GM21619 (cell line): Measurements from ENCODE around the gene ZNF367.

ENCODE experiments used
- ATAC-seq: cut with Tn5 transposase; IDR thresholded peaks from one replicate; pipeline ENCODE4 v1.9.1; 2021; ENCODE audit not compliant: unreplicated experiment

ZNF367 gene

GRCh38 chr9:96418083-96418919 lies at the start of gene ZNF367:
TSS of gene ZNF367 (minus strand) at chr9:96418370. CDS start at chr9:96418032, 338 bp downstream.
- peak; percentile 53 for ATAC-seq

GRCh38 chr9:96467784-96468183 lies 49.6 kb upstream of the ZNF367 start:
- ATAC-seq: no peak

GRCh38 chr9:96464426-96464825 lies 46.3 kb upstream of the ZNF367 start:
- no peak for ATAC-seq

DNA sequence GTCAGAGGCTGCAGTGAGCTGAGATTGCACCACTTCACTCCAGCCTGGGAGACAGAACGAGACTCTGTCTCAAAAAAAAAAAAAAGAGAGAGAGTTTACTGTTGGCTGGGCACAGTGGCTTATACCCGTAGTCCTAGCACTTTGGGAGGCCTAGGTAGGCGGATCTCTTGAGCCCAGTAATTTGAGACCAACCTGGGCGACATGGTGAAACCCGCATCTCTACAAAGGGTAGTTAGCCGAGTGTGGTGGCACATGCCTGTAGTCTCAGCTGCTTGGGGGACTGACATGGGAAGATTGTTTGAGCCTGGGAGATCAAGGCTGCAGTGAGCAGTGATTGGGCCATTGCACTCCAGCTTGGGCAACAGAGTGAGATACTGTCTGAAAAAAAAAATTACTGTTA lies 44.4 kb upstream of the ZNF367 start:
- no peak for ATAC-seq

GRCh38 chr9:96461336-96461735 lies 43.2 kb upstream of the ZNF367 start:
- ATAC-seq: no peak

GRCh38 chr9:96460882-96461281 lies 42.7 kb upstream of the ZNF367 start:
- no peak for ATAC-seq

GRCh38 chr9:96460470-96460869 lies 42.3 kb upstream of the ZNF367 start:
- no peak for ATAC-seq

GRCh38 chr9:96459268-96460007 lies 41.3 kb upstream of the ZNF367 start:
- ATAC-seq: no peak

- ATAC-seq: no peak
Observed at GRCh38 chr9:96458226-96458625, 40.1 kb upstream of the ZNF367 start.

DNA sequence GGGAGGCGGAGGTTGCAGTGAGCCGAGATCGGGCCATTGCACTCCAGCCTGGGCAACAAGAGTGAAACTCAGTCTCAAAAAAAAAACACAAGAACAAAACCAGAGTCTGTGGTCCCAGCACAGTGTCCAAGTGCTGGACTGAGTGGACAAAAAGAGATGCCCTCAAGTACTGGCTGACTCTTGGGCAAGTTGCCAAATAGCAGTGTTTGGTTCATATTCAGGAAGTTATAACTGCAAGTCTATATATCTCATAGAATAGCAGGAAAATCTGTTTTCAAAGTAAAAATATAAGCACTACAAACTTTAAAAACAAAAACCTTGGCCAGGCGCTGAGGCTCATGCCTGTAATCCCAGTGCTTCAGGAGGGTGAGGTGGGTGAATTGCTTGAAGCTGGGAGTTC lies 39.1 kb upstream of the ZNF367 start:
- no peak for ATAC-seq

- ATAC-seq: no peak
Observed at GRCh38 chr9:96453625-96454024, 35.5 kb upstream of the ZNF367 start.

DNA sequence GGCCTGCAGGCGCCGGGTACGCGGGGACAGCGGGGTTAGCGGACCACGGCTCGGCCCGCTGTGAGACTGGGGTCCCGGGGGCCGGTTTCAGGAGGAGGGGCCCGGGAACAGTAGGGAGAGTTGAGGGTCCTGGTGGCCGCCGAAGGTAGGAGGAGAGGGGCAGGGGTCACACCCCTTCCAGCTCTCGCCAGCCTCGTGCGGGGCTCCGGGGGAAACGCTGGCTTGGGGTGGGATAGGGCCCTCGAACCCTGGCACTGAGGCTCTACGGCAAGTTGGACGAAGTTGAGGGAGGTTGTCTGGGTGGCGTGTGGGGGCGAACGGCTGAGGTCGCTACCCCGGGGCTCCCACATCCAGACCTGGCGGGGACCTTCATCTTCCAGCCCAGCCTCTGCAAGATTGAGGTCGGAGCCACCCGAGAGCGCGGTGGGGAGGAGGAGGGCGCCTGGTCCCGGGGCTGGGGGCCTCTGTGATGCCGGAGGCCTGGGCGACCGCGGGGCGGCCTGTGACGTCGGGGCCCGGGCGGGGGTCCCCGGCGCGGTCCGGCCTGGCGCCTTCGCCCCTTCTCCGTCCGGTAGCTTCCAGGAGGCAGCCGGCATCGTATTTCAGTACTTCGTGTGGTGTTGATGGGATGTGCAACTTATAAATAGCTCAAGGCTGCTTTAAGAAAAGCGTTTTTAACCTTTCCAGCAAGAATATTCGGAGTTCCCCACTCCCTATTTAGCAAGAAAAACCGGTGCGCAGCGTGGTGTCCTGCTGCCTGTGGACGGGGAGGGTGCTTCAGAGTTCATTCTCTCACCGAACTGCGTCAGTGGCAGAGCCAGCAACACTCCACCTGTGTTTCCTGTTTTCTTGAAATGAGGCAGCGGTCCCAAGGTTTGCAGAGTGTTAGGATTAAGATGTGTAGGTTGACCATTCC lies 32.7 kb upstream of the ZNF367 start:
- ATAC-seq: no peak

DNA sequence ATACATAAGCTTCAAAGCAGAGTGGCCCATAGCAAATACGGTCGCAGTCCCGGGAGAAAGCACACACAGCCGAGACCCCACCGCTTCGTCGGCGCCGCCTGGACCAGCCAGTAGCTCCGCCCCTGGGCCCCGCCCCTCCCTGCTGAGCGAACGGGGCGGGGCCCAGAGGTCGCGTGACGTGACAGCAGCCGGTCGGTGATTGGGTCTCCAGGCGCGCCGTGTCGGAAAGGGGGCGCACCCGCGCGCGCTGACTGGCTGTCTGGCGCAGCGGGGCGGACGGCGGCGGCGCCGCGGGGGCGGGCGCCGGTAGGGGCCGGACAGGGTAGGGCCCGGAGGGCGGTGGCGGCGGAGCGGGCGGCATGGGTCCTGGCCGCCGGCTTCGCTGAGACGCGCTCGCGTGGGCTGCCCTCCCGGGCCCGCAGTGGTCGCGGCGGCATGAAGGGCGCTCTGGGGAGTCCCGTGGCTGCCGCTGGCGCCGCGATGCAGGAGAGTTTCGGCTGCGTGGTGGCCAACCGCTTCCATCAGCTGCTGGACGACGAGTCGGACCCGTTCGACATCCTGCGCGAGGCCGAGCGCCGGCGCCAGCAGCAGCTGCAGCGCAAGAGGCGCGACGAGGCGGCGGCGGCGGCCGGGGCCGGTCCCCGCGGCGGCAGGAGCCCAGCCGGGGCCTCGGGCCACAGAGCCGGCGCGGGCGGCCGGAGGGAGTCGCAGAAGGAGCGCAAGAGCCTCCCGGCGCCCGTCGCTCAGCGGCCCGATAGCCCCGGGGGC lies 31.9 kb upstream of the ZNF367 start, which contains the start of gene HABP4:
Gene HABP4, plus strand, starts transcription at position 325 of the 768 bp plus-strand sequence. Its CDS starts 111 bp downstream, at position 436.
- peak; percentile 90 for ATAC-seq

DNA sequence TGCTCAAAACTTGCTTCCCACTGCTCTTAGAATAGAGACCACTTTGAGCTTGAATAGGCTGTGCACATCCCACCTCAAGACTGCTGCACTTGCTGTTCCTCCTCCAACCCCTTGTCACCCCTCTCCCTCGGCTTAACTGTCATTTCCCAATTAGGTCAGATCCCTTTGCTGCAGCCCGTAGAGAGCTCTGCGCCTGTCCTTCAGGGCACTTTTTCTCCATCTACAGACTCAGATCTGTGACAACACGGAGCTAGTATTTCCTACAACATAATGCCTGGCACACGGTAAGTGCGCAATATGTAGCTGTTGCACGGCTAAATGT lies 31.3 kb upstream of the ZNF367 start:
- ATAC-seq: peak; percentile 20

DNA sequence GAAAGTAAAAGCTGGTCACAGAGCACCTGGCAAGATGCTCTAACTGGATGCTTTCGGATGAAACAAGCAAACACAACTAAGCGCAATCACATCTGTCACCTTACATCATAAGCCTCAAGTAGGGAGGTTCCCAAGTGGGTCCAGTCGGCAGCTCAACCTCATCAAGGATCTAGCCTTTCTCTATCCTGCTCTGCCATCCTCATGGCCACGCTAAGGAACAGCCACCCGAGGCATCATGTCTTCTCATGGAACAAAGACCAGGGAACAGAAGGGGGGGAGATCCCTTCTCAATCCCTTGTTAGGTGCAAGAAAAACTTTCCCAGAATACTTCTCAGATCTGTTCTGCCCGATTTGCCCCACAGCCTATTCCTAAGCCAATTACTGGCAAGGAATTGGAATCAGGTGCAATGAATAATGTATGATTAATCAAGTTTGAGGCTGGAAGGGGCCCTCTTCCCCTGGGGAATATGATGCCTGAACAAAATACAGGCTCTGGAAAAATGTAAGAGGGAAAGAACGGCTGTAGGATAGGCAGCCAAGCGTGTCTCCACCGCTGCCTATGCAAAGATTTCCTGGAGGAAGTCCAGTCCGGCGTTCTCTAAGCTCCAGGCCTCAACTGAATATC lies 30.5 kb upstream of the ZNF367 start:
- ATAC-seq: no peak

GRCh38 chr9:96447406-96447805 lies 29.2 kb upstream of the ZNF367 start:
- ATAC-seq: no peak

DNA sequence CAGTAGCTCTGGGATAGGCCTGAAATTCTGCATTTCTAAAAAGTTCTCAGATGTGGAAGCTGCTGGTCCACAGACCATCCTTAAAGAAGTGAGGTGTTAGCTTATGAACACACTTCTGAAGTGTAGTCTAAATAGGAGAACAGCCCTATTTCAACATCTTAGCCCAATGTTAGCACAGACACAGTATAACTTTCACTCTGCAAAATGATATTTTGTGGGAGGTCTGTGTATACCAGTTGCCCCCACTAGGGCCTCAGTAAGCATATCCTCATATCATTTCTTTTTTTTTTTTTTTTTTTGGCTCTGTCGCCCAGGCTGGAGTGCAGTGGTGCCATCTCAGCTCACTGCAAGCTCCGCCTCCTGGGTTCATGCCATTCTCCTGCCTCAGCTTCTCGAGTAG lies 24.3 kb upstream of the ZNF367 start:
- ATAC-seq: no peak

DNA sequence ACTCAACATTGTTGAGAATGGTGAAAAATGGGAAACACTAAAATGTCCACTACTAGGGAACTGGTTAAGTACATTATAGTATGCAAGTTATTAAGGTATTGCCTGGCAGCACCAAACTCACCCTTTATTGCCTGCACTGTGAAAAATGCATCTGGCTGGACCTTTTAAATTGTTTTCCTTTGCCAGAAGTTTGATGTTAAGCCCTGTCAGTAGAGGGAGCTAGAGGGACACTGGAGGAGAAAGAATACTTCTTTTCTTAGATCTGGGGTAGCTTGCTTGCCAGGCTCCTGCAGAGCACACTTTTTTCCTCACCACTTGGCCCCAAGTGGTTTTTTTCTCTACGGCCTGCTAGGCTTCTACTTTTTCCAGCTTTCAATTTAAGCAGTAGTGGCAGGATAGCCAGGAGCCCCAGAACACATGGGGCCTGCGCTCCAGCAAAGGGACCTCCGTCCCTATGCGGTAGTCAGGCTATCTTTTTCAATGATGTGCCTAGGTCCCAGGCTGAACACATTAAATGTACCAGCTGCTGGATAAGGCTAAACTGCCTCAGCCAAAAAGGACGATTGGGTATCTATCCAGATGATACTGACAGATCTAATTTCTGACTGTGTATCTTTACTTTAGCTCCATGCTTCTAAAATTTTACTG lies 23.8 kb upstream of the ZNF367 start:
- ATAC-seq: no peak

- no peak for ATAC-seq
Observed at GRCh38 chr9:96440671-96441199, 22.6 kb upstream of the ZNF367 start.
